MM.1S (cell line): ENCODE data around the gene FAM184A.

ENCODE experiments used
- DNase-seq: peaks from one replicate; pipeline ENCODE4 v3.0.0-alpha.2; 2015
- H2AFZ ChIP-seq: fragments of 300-600 bp; sonication (generic); 2 replicates; pipeline ENCODE4 v1.6.0; 2016; ENCODE audit warnings: antibody characterized with exemption, low read length
- H3F3A ChIP-seq: fragments of 300-600 bp; sonication (generic); 2 replicates; pipeline ENCODE4 v1.6.1; 2016; ENCODE audit warnings: mild to moderate bottlenecking, antibody characterized with exemption, low read length, moderate library complexity, mixed read lengths; ENCODE audit not compliant: insufficient read depth
- H3K27ac ChIP-seq: fragments of 300-600 bp; sonication (generic); 2 replicates; pipeline ENCODE4 v1.5.1; 2016; ENCODE audit warnings: mild to moderate bottlenecking, low read length
- H3K27me3 ChIP-seq: fragments of 300-600 bp; sonication (generic); replicated peaks from 2 replicates; pipeline ENCODE4 v1.6.0; 2016; ENCODE audit warnings: low read length; ENCODE audit not compliant: insufficient read depth
- H3K36me3 ChIP-seq: fragments of 300-600 bp; sonication (generic); replicated peaks from 2 replicates; pipeline ENCODE4 v1.6.1; 2016; ENCODE audit warnings: mild to moderate bottlenecking, low read length, mixed read lengths; ENCODE audit not compliant: insufficient read depth
- H3K4me1 ChIP-seq: fragments of 300-600 bp; sonication (generic); 2 replicates; pipeline ENCODE4 v1.6.1; 2016; ENCODE audit warnings: low read length, mixed read lengths
- H3K4me2 ChIP-seq: fragments of 300-600 bp; sonication (generic); 2 replicates; pipeline ENCODE4 v1.6.0; 2016; ENCODE audit warnings: low read depth, low read length
- H3K4me3 ChIP-seq: fragments of 300-600 bp; sonication (generic); 2 replicates; pipeline ENCODE4 v1.5.1; 2016; ENCODE audit warnings: low read length, mixed read lengths
- H3K79me2 ChIP-seq: fragments of 300-600 bp; sonication (generic); 2 replicates; pipeline ENCODE4 v1.6.1; 2016; ENCODE audit warnings: mixed run types, low read length, mixed read lengths
- H3K9ac ChIP-seq: fragments of 300-600 bp; sonication (generic); 2 replicates; pipeline ENCODE4 v1.6.1; 2016; ENCODE audit warnings: low read length, mixed read lengths
- H3K9me2 ChIP-seq: fragments of 300-600 bp; sonication (generic); replicated peaks from 2 replicates; pipeline ENCODE4 v1.6.1; 2016; ENCODE audit warnings: mild to moderate bottlenecking, low read length, mixed read lengths; ENCODE audit not compliant: insufficient read depth
- H3K9me3 ChIP-seq: fragments of 300-600 bp; sonication (generic); replicated peaks from 2 replicates; pipeline ENCODE4 v1.6.1; 2016; ENCODE audit warnings: mild to moderate bottlenecking, low read length, mixed read lengths; ENCODE audit not compliant: insufficient read depth
- H4K20me1 ChIP-seq: fragments of 300-600 bp; sonication (generic); 2 replicates; pipeline ENCODE4 v1.6.1; 2016; ENCODE audit warnings: mild to moderate bottlenecking, low read length, moderate library complexity, mixed read lengths; ENCODE audit not compliant: insufficient read depth
- CTCF ChIP-seq: fragments of 300-600 bp; sonication (generic); IDR thresholded peaks from 2 replicates; pipeline ENCODE4 v1.5.1; 2016; ENCODE audit warnings: antibody characterized with exemption, low read length, mixed read lengths
- EZH2 ChIP-seq: fragments of 300-600 bp; sonication (generic); optimal IDR thresholded peaks from 2 replicates; pipeline ENCODE3; 2017; ENCODE audit warnings: low read depth, mild to moderate bottlenecking, antibody characterized with exemption, low read length, mixed read lengths
- EZH2phosphoT487 ChIP-seq: fragments of 300-600 bp; sonication (generic); IDR thresholded peaks from 2 replicates; pipeline ENCODE4 v1.6.1; 2018; ENCODE audit warnings: antibody characterized with exemption, low read length

Gene FAM184A

GRCh38 chr6:118984342-118984741 lies 94.1 kb downstream of the FAM184A start:
- no peak for TF ChIP-seq EZH2phosphoT487
- no peak for TF ChIP-seq CTCF
- no peak for TF ChIP-seq EZH2
- no peaks in the 10 kb centered on the region for H3K9me3 ChIP-seq
- H3K79me2 ChIP-seq, result no peaks in the 10 kb centered on the region
- no peak overlapping the region for H3K9ac ChIP-seq
- no peak overlapping the region for H3K27ac ChIP-seq
- H3K9me2 ChIP-seq, result no peaks in the 10 kb centered on the region
- H3K27me3 ChIP-seq, result no peaks in the 10 kb centered on the region
- no peak overlapping the region for H3K4me3 ChIP-seq
- DNase-seq, result peak; percentile 43
- H3K4me2 ChIP-seq, result no peak overlapping the region
- H4K20me1 ChIP-seq, result no peaks in the 10 kb centered on the region
- 0 out of 2 replicates have a peak, but pooled peaks cover 4% of the 10 kb centered on the region for H3K4me1 ChIP-seq
- no peak overlapping the region for H2AFZ ChIP-seq
- H3K36me3 ChIP-seq, result no peaks in the 10 kb centered on the region
- no peaks in the 10 kb centered on the region for H3F3A ChIP-seq

- no peak overlapping the region for H3K4me3 ChIP-seq
- H4K20me1 ChIP-seq, result no peaks in the 10 kb centered on the region
- no peak overlapping the region for H3K4me2 ChIP-seq
- no peaks in the 10 kb centered on the region for H3F3A ChIP-seq
- no peak overlapping the region for H3K9ac ChIP-seq
- TF ChIP-seq CTCF, result no peak
- TF ChIP-seq EZH2, result no peak
- TF ChIP-seq EZH2phosphoT487, result no peak
- H3K27ac ChIP-seq, result no peak overlapping the region
- H3K9me2 ChIP-seq, result no peaks in the 10 kb centered on the region
- 0 out of 2 replicates have a peak, but pooled peaks cover 4% of the 10 kb centered on the region for H3K4me1 ChIP-seq
- H3K9me3 ChIP-seq, result no peaks in the 10 kb centered on the region
- H3K79me2 ChIP-seq, result no peaks in the 10 kb centered on the region
- no peak overlapping the region for H2AFZ ChIP-seq
- DNase-seq, result no peak
- H3K27me3 ChIP-seq, result no peaks in the 10 kb centered on the region
- H3K36me3 ChIP-seq, result no peaks in the 10 kb centered on the region
Observed at GRCh38 chr6:118982575-118982911, 95.9 kb downstream of the FAM184A start.

GRCh38 chr6:118981884-118982574 lies 96.4 kb downstream of the FAM184A start:
- Histone ChIP-seq H3K4me1 (0 out of 2 replicates have a peak, but pooled peaks cover 4% of the 10 kb centered on the region), H3K79me2 (no peaks in the 10 kb centered on the region)

More at GRCh38 chr6:118981884-118982574, 96.4 kb downstream of the FAM184A start:
- H3K9me2 ChIP-seq, result no peaks in the 10 kb centered on the region
- H2AFZ ChIP-seq, result no peak overlapping the region
- H3K27ac ChIP-seq, result no peak overlapping the region
- H3K36me3 ChIP-seq, result no peaks in the 10 kb centered on the region
- TF ChIP-seq EZH2 (no peak), EZH2phosphoT487 (no peak), CTCF (no peak)
- H3K9me3 ChIP-seq, result no peaks in the 10 kb centered on the region
- no peak overlapping the region for H3K9ac ChIP-seq
- H3K4me2 ChIP-seq, result no peak overlapping the region
- H3K27me3 ChIP-seq, result no peaks in the 10 kb centered on the region
- H4K20me1 ChIP-seq, result no peaks in the 10 kb centered on the region
- no peak for DNase-seq
- no peak overlapping the region for H3K4me3 ChIP-seq
- H3F3A ChIP-seq, result no peaks in the 10 kb centered on the region
